GM19324 (cell line): ENCODE results near the gene TYMP.

Source experiments
- ATAC-seq: cut with Tn5 transposase; IDR thresholded peaks from one replicate; pipeline ENCODE4 v1.9.1; 2021; ENCODE audit warnings: mild to moderate bottlenecking, moderate library complexity; ENCODE audit not compliant: unreplicated experiment, low FRiP score

The TYMP gene

DNA sequence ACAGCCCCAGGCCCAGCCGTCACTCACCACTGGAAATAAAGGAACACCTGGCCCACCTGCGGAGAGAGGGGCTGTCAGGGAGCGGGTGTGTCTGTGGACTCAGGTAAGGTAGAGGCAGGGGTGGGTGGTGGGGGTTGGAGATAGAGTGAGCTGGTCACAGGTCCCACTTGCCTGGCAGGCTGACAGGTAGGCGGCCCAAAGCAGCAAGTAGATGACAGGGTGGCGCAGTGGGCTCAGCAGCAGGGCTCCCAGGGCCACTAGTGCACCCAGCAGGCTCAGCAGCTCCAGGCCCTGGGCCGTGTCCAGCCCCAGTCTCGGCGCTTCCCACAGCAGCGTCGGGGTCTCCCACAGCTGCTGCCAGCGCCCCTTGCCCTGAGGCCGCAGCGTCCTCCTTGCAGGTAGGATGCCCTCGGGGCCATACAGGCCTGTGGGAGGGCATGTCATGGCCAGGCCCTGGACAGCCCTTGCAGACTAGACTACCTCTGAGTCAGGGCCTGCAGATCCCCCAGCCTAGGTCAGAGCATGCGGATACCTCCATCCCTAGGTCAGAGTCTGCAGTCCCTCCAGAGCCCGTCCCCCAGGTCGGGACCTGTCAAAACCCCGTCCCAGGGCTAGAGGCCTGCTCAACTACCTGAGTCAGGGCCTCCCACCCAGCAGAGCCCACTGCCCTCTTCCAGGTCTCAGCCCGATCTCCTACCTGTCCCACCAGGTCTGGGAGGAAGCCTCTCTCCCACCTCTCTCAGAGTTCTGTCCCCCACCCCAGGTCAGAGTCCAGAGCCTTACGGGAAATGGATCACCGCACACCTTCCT, 23.0 kb downstream of the TYMP start:
- no peak for ATAC-seq

GRCh38 chr22:50505776-50506610, 23.8 kb downstream of the TYMP start:
- no peak for ATAC-seq

DNA sequence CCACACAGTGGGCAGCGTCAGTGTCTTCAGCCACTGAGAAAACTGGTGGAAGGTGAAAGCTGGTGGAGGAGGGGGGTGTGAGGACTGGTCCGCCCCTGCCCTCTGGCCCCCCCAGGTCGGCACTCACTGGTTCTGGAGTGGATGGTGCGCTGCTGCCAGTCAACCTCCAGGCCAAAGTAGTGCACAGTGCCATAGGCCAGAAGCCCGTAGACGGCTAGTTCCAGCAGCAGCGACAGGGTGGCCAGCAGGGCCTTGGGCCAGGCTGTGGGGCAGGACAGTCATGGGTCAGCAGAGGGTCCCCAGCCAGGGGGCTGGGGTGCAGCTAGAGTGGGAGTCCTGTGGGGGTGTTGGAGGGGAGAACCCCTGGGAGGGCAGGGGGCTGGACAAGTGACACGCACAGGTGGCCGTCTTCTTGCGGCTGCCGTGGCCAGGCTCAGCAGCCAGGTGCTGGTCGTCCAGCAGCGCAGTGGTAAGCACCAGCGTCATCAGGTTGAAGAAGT, 24.5 kb downstream of the TYMP start:
- ATAC-seq = no peak

DNA sequence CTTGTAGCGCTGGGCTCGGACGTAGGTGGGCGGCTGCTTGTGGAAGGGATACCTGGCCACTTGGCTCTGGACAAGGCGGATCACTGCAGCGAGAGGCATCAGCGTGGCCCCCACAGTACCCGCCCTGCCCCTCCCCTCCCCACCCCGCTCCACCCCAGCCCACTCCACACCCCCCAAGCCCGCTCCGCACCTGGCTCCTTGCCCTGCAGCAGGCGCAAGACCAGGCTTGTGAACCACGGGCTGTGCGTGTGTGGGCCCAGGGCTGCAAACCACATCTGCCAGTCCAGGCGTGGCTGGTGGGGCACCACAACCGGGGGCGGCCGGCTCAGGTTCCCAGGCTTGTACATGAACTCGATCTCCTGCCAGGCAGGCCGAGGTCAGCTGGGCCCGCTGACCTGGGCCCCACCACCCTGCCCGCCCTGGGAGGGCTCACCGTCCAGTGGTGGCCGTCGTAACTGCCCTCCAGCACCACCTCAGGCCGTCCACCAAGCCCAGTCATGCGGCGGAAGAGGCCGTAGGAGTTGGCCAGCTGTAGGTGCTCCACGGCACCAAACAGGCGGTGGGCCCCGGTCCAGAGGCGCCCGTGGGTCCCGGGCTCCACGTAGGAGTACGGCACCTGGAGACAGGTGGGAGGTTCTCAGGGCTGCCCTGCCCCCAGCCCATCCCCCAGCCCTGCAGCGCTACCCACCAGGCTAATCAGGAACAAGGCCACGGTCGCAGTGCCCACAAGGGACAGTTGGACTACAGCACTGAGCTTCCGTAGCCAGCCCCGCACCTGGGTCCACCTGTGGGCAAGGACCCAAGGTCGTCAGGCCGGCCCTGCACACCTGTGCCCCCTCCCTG, 25.2 kb downstream of the TYMP start:
- ATAC-seq = no peak

- no peak for ATAC-seq
Measured at GRCh38 chr22:50503475-50504145, 26.2 kb downstream of the TYMP start.

DNA sequence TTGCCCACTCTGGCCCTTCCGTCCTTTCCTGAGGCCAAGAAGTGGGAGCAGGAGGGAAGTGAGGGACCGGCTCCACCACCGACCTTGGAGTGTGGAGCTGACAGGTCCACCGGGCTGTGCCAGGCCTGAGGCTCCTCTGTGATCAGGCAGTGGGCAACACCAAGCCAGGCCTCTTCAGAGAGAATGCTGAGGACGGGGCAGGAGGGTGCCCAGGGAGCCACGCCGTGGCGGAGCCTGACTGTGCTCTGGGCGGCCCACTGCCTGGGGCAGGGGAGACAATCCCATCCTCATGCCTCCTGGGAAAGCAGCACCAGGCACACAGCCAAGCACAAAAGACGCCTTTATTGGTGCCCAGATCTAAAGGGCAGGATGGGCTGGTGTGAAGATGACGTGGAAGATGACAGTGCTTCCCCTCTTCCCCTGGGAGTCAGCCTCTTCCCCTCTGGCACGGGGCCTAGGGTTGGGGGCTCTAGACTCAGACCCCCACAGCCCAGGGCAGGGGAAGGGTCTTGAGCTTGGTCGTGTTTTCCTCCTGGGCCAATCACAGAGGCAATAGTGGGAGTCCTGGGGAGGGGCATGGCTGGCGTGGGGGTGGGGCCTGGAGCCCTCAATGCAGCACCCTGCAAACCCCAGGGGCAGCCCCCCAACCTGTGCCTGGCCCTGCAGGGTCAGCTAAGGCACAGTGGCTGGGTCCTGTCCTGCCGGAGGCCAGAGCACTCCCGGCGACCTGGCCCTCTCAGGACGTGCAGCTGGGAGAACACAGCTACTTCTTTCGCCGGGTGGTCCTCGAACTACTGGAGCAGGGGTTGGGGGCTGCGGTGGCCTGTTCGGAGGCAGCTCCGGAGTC, 27.0 kb downstream of the TYMP start:
- ATAC-seq = no peak

GRCh38 chr22:50502096-50502495, 27.7 kb downstream of the TYMP start:
- no peak for ATAC-seq

GRCh38 chr22:50500452-50500851, 29.4 kb downstream of the TYMP start:
- ATAC-seq = no peak

- no peak for ATAC-seq
Measured at GRCh38 chr22:50498322-50498890, 31.4 kb downstream of the TYMP start.

GRCh38 chr22:50497093-50497492, 32.7 kb downstream of the TYMP start:
- no peak for ATAC-seq

DNA sequence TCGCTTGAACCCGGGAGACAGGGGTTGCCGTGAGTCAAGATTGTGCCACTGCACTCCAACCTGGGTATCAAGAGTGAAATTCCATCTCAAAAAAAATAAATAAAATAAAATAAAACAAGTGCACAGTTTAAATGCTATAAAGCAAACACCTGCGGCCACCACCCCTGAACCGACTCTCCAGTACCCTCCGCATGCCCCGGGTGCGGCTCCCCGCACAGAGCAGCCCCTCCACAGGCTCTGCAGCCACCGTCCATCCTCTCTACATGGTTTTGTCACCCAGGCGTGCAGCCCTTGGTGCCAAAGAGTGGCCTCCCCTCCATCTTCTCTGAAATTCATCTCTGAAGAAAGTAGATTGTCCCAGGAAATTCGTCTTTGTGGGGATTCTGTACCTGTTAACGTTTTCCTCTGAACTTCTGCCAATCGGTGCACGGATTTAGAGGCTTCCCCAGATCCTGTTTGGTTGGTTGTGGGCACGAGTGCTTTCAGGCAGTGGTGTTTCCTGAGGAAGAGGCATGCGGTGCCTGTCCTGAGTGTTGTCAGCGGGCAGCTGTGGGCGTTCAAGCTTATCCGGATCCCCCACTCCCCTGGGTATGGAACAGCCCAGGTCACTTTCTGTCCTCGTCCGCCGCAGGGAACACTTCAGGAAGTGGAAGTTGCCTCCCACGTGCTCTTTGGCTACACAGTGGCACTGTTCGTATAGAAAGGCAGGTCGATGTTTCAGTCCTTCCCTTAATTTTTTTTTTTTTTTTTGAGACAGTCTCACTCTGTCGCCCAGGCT, 39.1 kb downstream of the TYMP start:
- no peak for ATAC-seq

- ATAC-seq = no peak
Measured at GRCh38 chr22:50489363-50490243, 40.2 kb downstream of the TYMP start.

- ATAC-seq = no peak
Measured at GRCh38 chr22:50488886-50489285, 40.9 kb downstream of the TYMP start.

DNA sequence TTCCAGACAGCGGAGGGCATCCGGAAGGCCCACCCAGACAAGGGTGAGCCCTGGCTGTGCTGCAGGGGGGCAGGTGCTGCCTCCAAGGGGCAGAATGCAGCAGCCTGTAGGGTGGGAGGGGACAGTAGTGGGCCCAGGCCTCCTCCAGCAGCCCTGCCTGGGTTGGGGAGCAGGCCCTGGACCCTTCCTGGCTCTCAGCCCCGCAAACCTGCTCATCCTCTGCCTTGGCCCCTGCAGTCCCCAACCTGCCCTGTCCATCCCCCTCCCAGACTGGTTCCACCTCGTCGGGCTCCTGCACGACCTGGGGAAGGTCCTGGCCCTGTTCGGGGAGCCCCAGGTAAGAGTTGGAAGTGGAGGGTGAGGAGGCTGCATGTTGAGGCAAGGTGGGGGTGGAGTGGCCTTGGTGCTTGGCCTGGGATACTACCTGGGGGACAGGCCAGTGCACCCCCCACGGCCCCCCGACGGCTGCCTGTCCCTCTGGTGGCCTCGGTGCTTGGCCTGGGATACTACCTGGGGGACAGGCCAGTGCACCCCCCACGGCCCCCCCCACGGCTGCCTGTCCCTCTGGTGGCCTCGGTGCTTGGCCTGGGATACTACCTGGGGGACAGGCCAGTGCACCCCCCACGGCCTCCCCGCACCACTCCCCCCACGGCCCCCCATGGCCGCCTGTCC, 41.7 kb downstream of the TYMP start:
- ATAC-seq = no peak

DNA sequence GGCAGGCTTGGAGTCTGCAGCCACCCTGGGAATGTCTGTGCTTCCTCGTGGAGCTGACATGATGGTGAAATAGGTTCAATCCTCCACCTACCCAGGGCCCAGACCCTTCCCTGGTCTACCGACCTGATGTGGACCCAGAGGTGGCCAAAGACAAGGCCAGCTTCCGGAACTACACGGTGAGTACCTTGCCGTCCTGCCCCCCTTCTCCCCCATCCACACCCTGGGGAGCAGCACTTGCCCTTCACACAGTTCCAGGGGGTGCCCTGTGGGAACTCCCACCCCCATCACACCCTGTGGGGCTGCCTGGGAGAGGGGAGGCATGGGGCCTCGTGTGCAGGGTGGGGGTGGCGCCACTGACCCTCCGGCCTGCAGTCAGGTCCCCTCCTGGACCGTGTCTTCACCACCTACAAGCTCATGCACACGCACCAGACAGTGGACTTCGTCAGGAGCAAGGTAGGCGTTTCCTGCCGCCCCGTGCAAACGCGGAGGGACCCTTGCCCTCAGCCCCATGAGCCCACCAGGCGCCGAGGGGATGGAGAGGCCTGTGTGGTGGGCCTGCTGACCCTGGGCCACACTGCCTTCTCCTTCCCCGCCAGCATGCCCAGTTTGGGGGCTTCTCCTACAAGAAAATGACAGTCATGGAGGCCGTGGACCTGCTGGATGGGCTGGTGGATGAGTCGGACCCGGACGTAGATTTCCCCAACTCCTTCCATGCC, 42.4 kb downstream of the TYMP start:
- ATAC-seq = no peak
